ENCODE data around the gene ADAMTS8. TPM values are rescaled to one million over a fixed set of nuclear protein-coding genes. Genes with fewer than 3 reads are reported as not detected.

The ADAMTS8 gene
- total and polyA plus RNA-seq, 10 of the 15 experiments (the other 5 are each of a cell fraction or from before 2014, with no cell fraction given) = not detected

- WGBS (ENCODE audit: insufficient coverage, insufficient replicate concordance, low lambda C conversion rate, missing lambda C conversion rate) = 57% methylated on average over 12 of the region's 12 CpGs
- Histone ChIP-seq H3K9me3 (replicated peaks; ENCODE audit: control insufficient read depth, insufficient read depth, low read length) (no peaks in the 10 kb centered on the region), H4K20me1 (ENCODE audit: control insufficient read depth, insufficient read depth) (no peaks in the 10 kb centered on the region), H3K4me1 (ENCODE audit: control insufficient read depth, insufficient read depth, low read length) (no peaks in the 10 kb centered on the region), H3K27ac (ENCODE audit: control insufficient read depth, insufficient read depth) (no peak overlapping the region), H3K4me2 (ENCODE audit: control insufficient read depth, insufficient read depth) (no peak overlapping the region), H3K4me3 (no peak overlapping the region), H3K9ac (ENCODE audit: control insufficient read depth, insufficient read depth, low read length) (no peak overlapping the region), H3K79me2 (ENCODE audit: control insufficient read depth, insufficient read depth, low read length) (no peaks in the 10 kb centered on the region), H2AFZ (ENCODE audit: control insufficient read depth, low read depth, low read length) (no peak overlapping the region), H3K36me3 (ENCODE audit: control insufficient read depth in 2 of 2, insufficient read depth in 2 of 2, low read length in 1 of 2) (no peaks in the 10 kb centered on the region), H3K27me3 (replicated peaks in 1 of 2; ENCODE audit: control insufficient read depth in 2 of 2, insufficient read depth in 2 of 2, low read length in 1 of 2) (peaks cover 2 to 9% of the 10 kb centered on the region in 2 experiments; a peak in 3 of 4 replicates)
- in situ Hi-C loops (cut with MboI) (no loop called here), intact Hi-C loops (cut with micrococcal nuclease; ENCODE audit: unreplicated experiment) (no loop called here)
- no peak for DNase-seq (ENCODE audit: low read depth, low spot score)
- no peak for TF ChIP-seq NFIC (IDR thresholded peaks at IDR 0.05; ENCODE audit: low read depth, low read length)
- TF ChIP-seq BCLAF1 (IDR thresholded peaks at IDR 0.05) = no peak
- no peak for TF ChIP-seq E2F8 (IDR thresholded peaks at IDR 0.05; ENCODE audit: low read depth, partially characterized antibody)
- no peak for TF ChIP-seq MTA3 (IDR thresholded peaks at IDR 0.05; ENCODE audit: borderline replicate concordance, low read length)
- TF ChIP-seq BMI1 (IDR thresholded peaks at IDR 0.05; ENCODE audit: borderline replicate concordance) = no peak
- TF ChIP-seq CEBPB (IDR thresholded peaks at IDR 0.05; ENCODE audit: borderline replicate concordance in 1 of 2, low read depth in 2 of 2, low read length in 2 of 2) = no peak
- TF ChIP-seq RBBP5 (conservative IDR thresholded peaks at IDR 0.05) = no peak
- TF ChIP-seq HDGF (IDR thresholded peaks at IDR 0.05) = no peak
- TF ChIP-seq SKIL (IDR thresholded peaks at IDR 0.05; ENCODE audit: low read depth, poor library complexity, severe bottlenecking) = no peak
- no peak for TF ChIP-seq RUNX3 (IDR thresholded peaks at IDR 0.05; ENCODE audit: low read length)
- TF ChIP-seq POU2F2 (IDR thresholded peaks at IDR 0.05; ENCODE audit: borderline replicate concordance, low read depth, low read length) = no peak
- no peak for TF ChIP-seq RCOR1 (conservative IDR thresholded peaks at IDR 0.05; ENCODE audit: low read depth, low read length)
- TF ChIP-seq NBN (IDR thresholded peaks at IDR 0.05) = no peak
- no peak for TF ChIP-seq PBX3 (IDR thresholded peaks at IDR 0.05; ENCODE audit: insufficient replicate concordance, low read depth, low read length)
- no peak for TF ChIP-seq CBFB (IDR thresholded peaks at IDR 0.05; ENCODE audit: low read depth)
- TF ChIP-seq PAX5 (IDR thresholded peaks at IDR 0.05; ENCODE audit: borderline replicate concordance, low read depth, low read length) = no peak
- no peak for TF ChIP-seq YY1 (IDR thresholded peaks at IDR 0.05; ENCODE audit: low read depth, low read length)
- FAIRE-seq = no peak
- CTCF ChIA-PET = no interaction called here
- RAD21 ChIA-PET (ENCODE audit: unreplicated experiment) = no interaction called here
- POLR2A ChIA-PET = no interaction called here
- ATAC-seq = no peak
- SMC1A ChIA-PET (ENCODE audit: uncharacterized antibody, unreplicated experiment) = no interaction called here
- no TSS peak for BruUV-seq (replicated peaks)
Observed at GRCh38 chr11:130416530-130416882, 11.9 kb downstream of the ADAMTS8 start.
